Activated T-cell treated with anti-CD3 and anti-CD28 coated beads, Interleukin-2, amount 50 U/mL, for 72 hours (primary cell): ENCODE measurements around the gene CDK6. TPM values are rescaled to one million over a fixed set of nuclear protein-coding genes. Genes with fewer than 3 reads are reported as not detected.

ENCODE experiments used
- ATAC-seq, 2 donors: fragments of 150-1000 bp; cut with Tn5 transposase; replicated peaks in 1 of 2; 2 replicates each; pipeline ENCODE4 v1.10.0; 2021; ENCODE audit warnings: moderate library complexity in 2 of 2, mild to moderate bottlenecking in 1 of 2
- DNase-seq, 2 donors: peaks; one replicate each; pipeline ENCODE4 v3.0.0; 2021 to 2022; ENCODE audit warnings: mixed read lengths in 1 of 2
- H3K27ac Mint-ChIP-seq: one replicate; pipeline ENCODE4 v1.8.0; 2022; ENCODE audit warnings: mild to moderate bottlenecking, moderate library complexity, mixed read lengths
- H3K27me3 Mint-ChIP-seq: one replicate; pipeline ENCODE4 v1.8.0; 2022; ENCODE audit warnings: low read depth, mixed read lengths
- H3K36me3 Mint-ChIP-seq, 2 donors: one replicate each; pipeline ENCODE4 v1.8.0; 2022; ENCODE audit warnings: mixed read lengths in 2 of 2, mild to moderate bottlenecking in 1 of 2; ENCODE audit not compliant: insufficient read depth in 2 of 2
- H3K4me1 Mint-ChIP-seq: one replicate; pipeline ENCODE4 v1.8.0; 2022; ENCODE audit warnings: low read depth, mixed read lengths
- H3K4me3 Mint-ChIP-seq, 2 donors: one replicate each; pipeline ENCODE4 v1.8.0; 2022; ENCODE audit warnings: mild to moderate bottlenecking in 2 of 2, mixed read lengths in 2 of 2, moderate library complexity in 2 of 2
- H3K9me3 Mint-ChIP-seq, 2 donors: one replicate each; pipeline ENCODE4 v1.8.0; 2022; ENCODE audit warnings: mixed read lengths in 2 of 2
- total RNA-seq, 2 donors: library from RNA; stranded (reverse); gene quantifications; one replicate each; pipeline ENCODE4 v1.2.3, GENCODE V29; 2022

Gene CDK6
- total RNA-seq, 2 donors from 2014 or later, result 213 to 256 TPM

GRCh38 chr7:92740700-92741126, 95.7 kb downstream of the CDK6 start:
- Mint-ChIP-seq H3K9me3 (peaks cover 3 to 8% of the 10 kb centered on the region in 2 donors), H3K27me3 (no peaks in the 10 kb centered on the region), H3K27ac (peak overlapping the region; percentile 82), H3K36me3 (peaks cover 28 to 47% of the 10 kb centered on the region in 2 donors), H3K4me3 (peak overlapping the region; percentile 30 to 54), H3K4me1 (peaks cover 86% of the 10 kb centered on the region)
- ATAC-seq (no peak), DNase-seq (no peak)

- Mint-ChIP-seq H3K36me3 (peaks cover 27 to 43% of the 10 kb centered on the region in 2 donors), H3K27ac (peak overlapping the region; percentile 82), H3K4me1 (peaks cover 86% of the 10 kb centered on the region), H3K9me3 (peaks cover 3 to 8% of the 10 kb centered on the region in 2 donors), H3K4me3 (peak overlapping the region in 1 of 2 donors; percentile 5), H3K27me3 (no peaks in the 10 kb centered on the region)
- ATAC-seq (no peak), DNase-seq (no peak)
These were observed 96.2 kb downstream of the CDK6 start for GRCh38 chr7:92740134-92740533.

GRCh38 chr7:92739091-92739490, 97.3 kb downstream of the CDK6 start:
- Mint-ChIP-seq H3K4me3 (peak overlapping the region in 1 of 2 donors; percentile 30), H3K36me3 (peaks cover 29 to 43% of the 10 kb centered on the region in 2 donors), H3K27ac (peak overlapping the region; percentile 35), H3K9me3 (peaks cover 2 to 7% of the 10 kb centered on the region in 2 donors), H3K4me1 (peaks cover 91% of the 10 kb centered on the region), H3K27me3 (no peaks in the 10 kb centered on the region)
- DNase-seq (no peak), ATAC-seq (peak; percentile 50 to 62)

- no peaks in the 10 kb centered on the region for H3K27me3 Mint-ChIP-seq
- H3K36me3 Mint-ChIP-seq, result peaks cover 25 to 38% of the 10 kb centered on the region in 2 donors
- ATAC-seq, result peak; percentile 38 to 64
- H3K4me1 Mint-ChIP-seq, result peaks cover 87% of the 10 kb centered on the region
- peaks cover 1 to 2% of the 10 kb centered on the region in 2 donors for H3K9me3 Mint-ChIP-seq
- H3K4me3 Mint-ChIP-seq, result peak overlapping the region; percentile 10 to 36
- H3K27ac Mint-ChIP-seq, result peak overlapping the region; percentile 2
- DNase-seq, result no peak
These were observed 98.7 kb downstream of the CDK6 start for GRCh38 chr7:92737706-92738105.

GRCh38 chr7:92736870-92737269, 99.5 kb downstream of the CDK6 start:
- no peaks in the 10 kb centered on the region for H3K27me3 Mint-ChIP-seq
- H3K4me3 Mint-ChIP-seq, result no peak overlapping the region
- H3K9me3 Mint-ChIP-seq, result peaks cover 1 to 2% of the 10 kb centered on the region in 2 donors
- H3K36me3 Mint-ChIP-seq, result peaks cover 25 to 41% of the 10 kb centered on the region in 2 donors
- peaks cover 88% of the 10 kb centered on the region for H3K4me1 Mint-ChIP-seq
- H3K27ac Mint-ChIP-seq, result no peak overlapping the region
- DNase-seq, result no peak
- ATAC-seq, result no peak

- Mint-ChIP-seq H3K4me3 (no peak overlapping the region), H3K4me1 (peaks cover 90% of the 10 kb centered on the region), H3K27me3 (no peaks in the 10 kb centered on the region), H3K27ac (peak overlapping the region; percentile 24), H3K9me3 (peaks cover 1 to 2% of the 10 kb centered on the region in 2 donors), H3K36me3 (peaks cover 23 to 39% of the 10 kb centered on the region in 2 donors)
- DNase-seq (no peak), ATAC-seq (no peak)
These were observed 100.7 kb downstream of the CDK6 start for GRCh38 chr7:92735707-92736106.

GRCh38 chr7:92732316-92733036, 103.9 kb downstream of the CDK6 start:
- peak overlapping the region; percentile 98 for H3K27ac Mint-ChIP-seq
- H3K4me3 Mint-ChIP-seq, result peak overlapping the region; percentile 72 to 84
- ATAC-seq (no peak), DNase-seq (no peak)
- H3K9me3 Mint-ChIP-seq, result peaks cover 1 to 2% of the 10 kb centered on the region in 2 donors
- H3K36me3 Mint-ChIP-seq, result peaks cover 15 to 27% of the 10 kb centered on the region in 2 donors
- no peaks in the 10 kb centered on the region for H3K27me3 Mint-ChIP-seq
- H3K4me1 Mint-ChIP-seq, result peaks cover 92% of the 10 kb centered on the region

- peak overlapping the region; percentile 72 to 84 for H3K4me3 Mint-ChIP-seq
- peaks cover 10 to 32% of the 10 kb centered on the region in 2 donors for H3K36me3 Mint-ChIP-seq
- peak; percentile 71 to 75 for ATAC-seq
- H3K27me3 Mint-ChIP-seq, result no peaks in the 10 kb centered on the region
- H3K27ac Mint-ChIP-seq, result peak overlapping the region; percentile 98
- H3K4me1 Mint-ChIP-seq, result peaks cover 92% of the 10 kb centered on the region
- DNase-seq, result peak; percentile 48 to 71
- peaks cover under 1 to 1% of the 10 kb centered on the region in 2 donors for H3K9me3 Mint-ChIP-seq
These were observed 104.9 kb downstream of the CDK6 start for GRCh38 chr7:92731335-92732063.

GRCh38 chr7:92730808-92731207, 105.6 kb downstream of the CDK6 start:
- peaks cover 88% of the 10 kb centered on the region for H3K4me1 Mint-ChIP-seq
- H3K27me3 Mint-ChIP-seq, result no peaks in the 10 kb centered on the region
- no peak for DNase-seq
- peaks cover 0 to 1% of the 10 kb centered on the region in 2 donors for H3K9me3 Mint-ChIP-seq
- peak overlapping the region; percentile 72 to 84 for H3K4me3 Mint-ChIP-seq
- H3K27ac Mint-ChIP-seq, result peak overlapping the region; percentile 98
- H3K36me3 Mint-ChIP-seq, result peaks cover 8 to 32% of the 10 kb centered on the region in 2 donors
- ATAC-seq, result no peak

GRCh38 chr7:92729751-92730150, 106.6 kb downstream of the CDK6 start:
- peaks cover 78% of the 10 kb centered on the region for H3K4me1 Mint-ChIP-seq
- H3K27ac Mint-ChIP-seq, result peak overlapping the region; percentile 98
- H3K9me3 Mint-ChIP-seq, result peaks cover 0 to 1% of the 10 kb centered on the region in 2 donors
- H3K4me3 Mint-ChIP-seq, result peak overlapping the region; percentile 72 to 84
- DNase-seq (peak in 1 of 2 donors; percentile 47), ATAC-seq (peak; percentile 4 to 10)
- peaks cover 14 to 41% of the 10 kb centered on the region in 2 donors for H3K36me3 Mint-ChIP-seq
- no peaks in the 10 kb centered on the region for H3K27me3 Mint-ChIP-seq

GRCh38 chr7:92729172-92729571, 107.2 kb downstream of the CDK6 start:
- peaks cover 75% of the 10 kb centered on the region for H3K4me1 Mint-ChIP-seq
- peak overlapping the region; percentile 72 to 84 for H3K4me3 Mint-ChIP-seq
- H3K9me3 Mint-ChIP-seq, result peaks cover 0 to 1% of the 10 kb centered on the region in 2 donors
- ATAC-seq (peak; percentile 72 to 73), DNase-seq (no peak)
- H3K36me3 Mint-ChIP-seq, result peaks cover 13 to 41% of the 10 kb centered on the region in 2 donors
- no peaks in the 10 kb centered on the region for H3K27me3 Mint-ChIP-seq
- H3K27ac Mint-ChIP-seq, result peak overlapping the region; percentile 98

GRCh38 chr7:92727755-92728154, 108.6 kb downstream of the CDK6 start:
- Mint-ChIP-seq H3K4me1 (peaks cover 79% of the 10 kb centered on the region), H3K36me3 (peaks cover 12 to 48% of the 10 kb centered on the region in 2 donors), H3K27me3 (no peaks in the 10 kb centered on the region), H3K4me3 (no peak overlapping the region), H3K27ac (peak overlapping the region; percentile 73), H3K9me3 (no peaks in the 10 kb centered on the region)
- ATAC-seq (no peak), DNase-seq (no peak)
